ENCODE data around the gene FOXF1.

The FOXF1 gene

GRCh38 chr16:86510465-86511261 lies at the start of gene FOXF1:
Gene FOXF1 (plus strand): TSS chr16:86510527. CDS start chr16:86510570, 43 bp downstream.
- peaks cover 92% of the 10 kb centered on the region for H3K27me3 ChIP-seq (ENCODE audit: control insufficient read depth, insufficient read depth, low read length)
- peak within 1 kb of the TSS; percentile 46 for H3K4me3 ChIP-seq (ENCODE audit: low read depth, low read length)
- H3K9me3 ChIP-seq (ENCODE audit: control insufficient read depth, insufficient read depth, low read length), result no peaks in the 10 kb centered on the region
- no peaks in the 10 kb centered on the region for H3K36me3 ChIP-seq (ENCODE audit: control insufficient read depth, insufficient read depth, low read length)
- no peak within 1 kb of the TSS for H3K9ac ChIP-seq (ENCODE audit: low read depth, low read length)
- H3K4me1 ChIP-seq (ENCODE audit: control insufficient read depth, insufficient read depth, low read length), result peaks cover 2% of the 10 kb centered on the region

- no peak overlapping the region for H3K9ac ChIP-seq (ENCODE audit: low read depth, low read length)
- H3K9me3 ChIP-seq (ENCODE audit: control insufficient read depth, insufficient read depth, low read length), result peaks cover 3% of the 10 kb centered on the region
- no peaks in the 10 kb centered on the region for H3K4me1 ChIP-seq (ENCODE audit: control insufficient read depth, insufficient read depth, low read length)
- no peaks in the 10 kb centered on the region for H3K27me3 ChIP-seq (ENCODE audit: control insufficient read depth, insufficient read depth, low read length)
- no peaks in the 10 kb centered on the region for H3K36me3 ChIP-seq (ENCODE audit: control insufficient read depth, insufficient read depth, low read length)
- no peak overlapping the region for H3K4me3 ChIP-seq (ENCODE audit: low read depth, low read length)
Observed at GRCh38 chr16:86461037-86461436, 49.3 kb upstream of the FOXF1 start.

GRCh38 chr16:86462334-86463084 lies 47.8 kb upstream of the FOXF1 start:
- no peaks in the 10 kb centered on the region for H3K4me1 ChIP-seq (ENCODE audit: control insufficient read depth, insufficient read depth, low read length)
- H3K36me3 ChIP-seq (ENCODE audit: control insufficient read depth, insufficient read depth, low read length), result no peaks in the 10 kb centered on the region
- no peak overlapping the region for H3K4me3 ChIP-seq (ENCODE audit: low read depth, low read length)
- peaks cover 3% of the 10 kb centered on the region for H3K9me3 ChIP-seq (ENCODE audit: control insufficient read depth, insufficient read depth, low read length)
- no peaks in the 10 kb centered on the region for H3K27me3 ChIP-seq (ENCODE audit: control insufficient read depth, insufficient read depth, low read length)
- H3K9ac ChIP-seq (ENCODE audit: low read depth, low read length), result no peak overlapping the region

DNA sequence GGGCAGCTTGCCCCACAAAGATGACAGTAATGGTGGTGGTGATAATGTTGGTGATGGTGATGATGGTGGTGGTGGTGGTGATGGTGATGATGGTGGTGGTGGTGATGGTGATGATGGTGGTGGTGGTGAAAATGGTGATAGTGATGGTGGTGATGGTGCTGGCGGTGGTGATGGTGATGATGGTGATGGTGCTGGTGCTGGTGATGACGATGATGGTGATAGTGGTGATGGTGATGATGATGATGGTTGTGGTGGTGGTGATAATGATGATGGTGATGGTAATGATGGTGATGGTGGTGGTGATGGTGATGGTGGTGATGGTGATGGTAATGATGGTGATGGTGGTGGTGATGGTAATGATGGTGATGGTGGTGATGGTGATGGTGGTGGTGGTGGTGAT lies 46.3 kb upstream of the FOXF1 start:
- Histone ChIP-seq H3K36me3 (ENCODE audit: control insufficient read depth, insufficient read depth, low read length) (no peaks in the 10 kb centered on the region), H3K4me3 (ENCODE audit: low read depth, low read length) (no peak overlapping the region), H3K9me3 (ENCODE audit: control insufficient read depth, insufficient read depth, low read length) (peaks cover 3% of the 10 kb centered on the region), H3K9ac (ENCODE audit: low read depth, low read length) (no peak overlapping the region), H3K27me3 (ENCODE audit: control insufficient read depth, insufficient read depth, low read length) (no peaks in the 10 kb centered on the region), H3K4me1 (ENCODE audit: control insufficient read depth, insufficient read depth, low read length) (no peaks in the 10 kb centered on the region)

- Histone ChIP-seq H3K4me3 (ENCODE audit: low read depth, low read length) (no peak overlapping the region), H3K27me3 (ENCODE audit: control insufficient read depth, insufficient read depth, low read length) (no peaks in the 10 kb centered on the region), H3K9me3 (ENCODE audit: control insufficient read depth, insufficient read depth, low read length) (peaks cover 3% of the 10 kb centered on the region), H3K4me1 (ENCODE audit: control insufficient read depth, insufficient read depth, low read length) (no peaks in the 10 kb centered on the region), H3K36me3 (ENCODE audit: control insufficient read depth, insufficient read depth, low read length) (no peaks in the 10 kb centered on the region), H3K9ac (ENCODE audit: low read depth, low read length) (no peak overlapping the region)
Observed at GRCh38 chr16:86465434-86465833, 44.9 kb upstream of the FOXF1 start.

- no peak overlapping the region for H3K9ac ChIP-seq (ENCODE audit: low read depth, low read length)
- H3K4me1 ChIP-seq (ENCODE audit: control insufficient read depth, insufficient read depth, low read length), result no peaks in the 10 kb centered on the region
- no peaks in the 10 kb centered on the region for H3K36me3 ChIP-seq (ENCODE audit: control insufficient read depth, insufficient read depth, low read length)
- no peak overlapping the region for H3K4me3 ChIP-seq (ENCODE audit: low read depth, low read length)
- H3K27me3 ChIP-seq (ENCODE audit: control insufficient read depth, insufficient read depth, low read length), result no peaks in the 10 kb centered on the region
- no peaks in the 10 kb centered on the region for H3K9me3 ChIP-seq (ENCODE audit: control insufficient read depth, insufficient read depth, low read length)
Observed at GRCh38 chr16:86466696-86467406, 43.5 kb upstream of the FOXF1 start.

DNA sequence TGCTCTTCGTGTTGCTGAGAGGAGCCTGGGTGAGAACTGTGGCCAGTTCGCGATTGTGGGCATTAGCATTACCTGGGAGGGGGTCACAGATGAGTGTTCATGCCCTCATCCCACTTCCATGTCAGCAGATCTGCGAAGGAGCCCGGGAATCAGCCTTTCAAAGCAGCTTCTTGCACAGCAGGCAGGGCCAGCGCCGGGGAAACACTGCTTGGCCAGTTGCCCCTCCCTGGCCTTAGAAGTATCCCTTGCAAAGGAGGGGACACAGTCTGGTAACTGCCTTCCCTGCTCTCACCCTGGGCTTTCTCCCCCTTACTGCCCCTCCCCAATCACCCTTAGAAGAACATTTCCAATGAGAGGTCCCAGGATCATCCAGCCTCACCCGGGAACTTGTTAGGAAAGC lies 42.8 kb upstream of the FOXF1 start:
- Histone ChIP-seq H3K9ac (ENCODE audit: low read depth, low read length) (no peak overlapping the region), H3K4me1 (ENCODE audit: control insufficient read depth, insufficient read depth, low read length) (no peaks in the 10 kb centered on the region), H3K9me3 (ENCODE audit: control insufficient read depth, insufficient read depth, low read length) (no peaks in the 10 kb centered on the region), H3K27me3 (ENCODE audit: control insufficient read depth, insufficient read depth, low read length) (no peaks in the 10 kb centered on the region), H3K4me3 (ENCODE audit: low read depth, low read length) (no peak overlapping the region), H3K36me3 (ENCODE audit: control insufficient read depth, insufficient read depth, low read length) (no peaks in the 10 kb centered on the region)

- no peaks in the 10 kb centered on the region for H3K27me3 ChIP-seq (ENCODE audit: control insufficient read depth, insufficient read depth, low read length)
- H3K4me3 ChIP-seq (ENCODE audit: low read depth, low read length), result no peak overlapping the region
- no peaks in the 10 kb centered on the region for H3K4me1 ChIP-seq (ENCODE audit: control insufficient read depth, insufficient read depth, low read length)
- H3K9me3 ChIP-seq (ENCODE audit: control insufficient read depth, insufficient read depth, low read length), result no peaks in the 10 kb centered on the region
- no peaks in the 10 kb centered on the region for H3K36me3 ChIP-seq (ENCODE audit: control insufficient read depth, insufficient read depth, low read length)
- no peak overlapping the region for H3K9ac ChIP-seq (ENCODE audit: low read depth, low read length)
Observed at GRCh38 chr16:86470964-86471363, 39.4 kb upstream of the FOXF1 start.

- Histone ChIP-seq H3K36me3 (ENCODE audit: control insufficient read depth, insufficient read depth, low read length) (no peaks in the 10 kb centered on the region), H3K9me3 (ENCODE audit: control insufficient read depth, insufficient read depth, low read length) (no peaks in the 10 kb centered on the region), H3K4me3 (ENCODE audit: low read depth, low read length) (no peak overlapping the region), H3K4me1 (ENCODE audit: control insufficient read depth, insufficient read depth, low read length) (peaks cover 3% of the 10 kb centered on the region), H3K9ac (ENCODE audit: low read depth, low read length) (no peak overlapping the region), H3K27me3 (ENCODE audit: control insufficient read depth, insufficient read depth, low read length) (peaks cover 5% of the 10 kb centered on the region)
Observed at GRCh38 chr16:86471896-86472295, 38.4 kb upstream of the FOXF1 start.

- H3K4me3 ChIP-seq (ENCODE audit: low read depth, low read length), result no peak overlapping the region
- no peaks in the 10 kb centered on the region for H3K36me3 ChIP-seq (ENCODE audit: control insufficient read depth, insufficient read depth, low read length)
- no peaks in the 10 kb centered on the region for H3K9me3 ChIP-seq (ENCODE audit: control insufficient read depth, insufficient read depth, low read length)
- peaks cover 5% of the 10 kb centered on the region for H3K27me3 ChIP-seq (ENCODE audit: control insufficient read depth, insufficient read depth, low read length)
- H3K4me1 ChIP-seq (ENCODE audit: control insufficient read depth, insufficient read depth, low read length), result peaks cover 4% of the 10 kb centered on the region
- H3K9ac ChIP-seq (ENCODE audit: low read depth, low read length), result no peak overlapping the region
Observed at GRCh38 chr16:86472366-86472765, 38.0 kb upstream of the FOXF1 start.

DNA sequence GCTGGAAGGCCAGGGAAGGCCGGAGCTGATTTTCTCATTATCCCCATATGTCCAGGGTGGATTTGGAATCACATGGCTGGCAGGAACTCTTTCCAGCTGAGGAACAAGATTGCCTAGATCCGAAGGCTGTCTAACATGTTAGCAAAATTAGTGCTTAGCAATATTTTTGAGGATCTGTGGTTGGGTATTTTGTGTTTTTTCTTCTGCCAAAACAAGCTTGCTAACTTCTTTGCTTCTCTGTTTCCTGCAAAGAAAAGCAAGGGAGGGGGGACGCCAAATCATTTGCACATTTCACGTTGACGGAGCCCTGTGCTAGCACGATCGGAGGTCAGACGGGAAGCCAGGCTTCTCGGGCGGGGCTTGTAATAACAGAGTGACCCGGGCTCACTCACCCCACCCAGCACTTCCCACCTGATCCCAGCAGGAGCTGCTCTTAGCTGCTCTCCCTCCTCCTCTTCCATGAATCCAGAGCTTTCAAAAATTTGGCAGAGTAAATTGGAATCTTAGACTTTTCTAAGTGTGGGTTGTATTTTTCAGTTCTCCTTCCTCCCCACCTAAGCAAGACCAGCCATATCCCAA lies 33.3 kb upstream of the FOXF1 start:
- Histone ChIP-seq H3K36me3 (ENCODE audit: control insufficient read depth, insufficient read depth, low read length) (no peaks in the 10 kb centered on the region), H3K27me3 (ENCODE audit: control insufficient read depth, insufficient read depth, low read length) (peaks cover 7% of the 10 kb centered on the region), H3K4me1 (ENCODE audit: control insufficient read depth, insufficient read depth, low read length) (peaks cover 4% of the 10 kb centered on the region), H3K9me3 (ENCODE audit: control insufficient read depth, insufficient read depth, low read length) (no peaks in the 10 kb centered on the region), H3K4me3 (ENCODE audit: low read depth, low read length) (no peak overlapping the region), H3K9ac (ENCODE audit: low read depth, low read length) (no peak overlapping the region)
